Measurements from ENCODE around the gene OLFML2B. TPM values are rescaled to one million over a fixed set of nuclear protein-coding genes. Genes with fewer than 3 reads are reported as not detected.

OLFML2B gene
- 1.6 TPM for total RNA-seq

GRCh38 chr1:162023547-162024501 is at the start of gene OLFML2B:
TSS of gene OLFML2B (minus strand) at chr1:162023869. CDS start at chr1:162023430, 439 bp downstream.

GRCh38 chr1:162069334-162070093 is 45.8 kb upstream of the OLFML2B start, which contains the start of gene NOS1AP:
TSS of gene NOS1AP (plus strand) at chr1:162069691. CDS start at chr1:162070178, 487 bp downstream.

Other genes starting within 250 kb of the OLFML2B start
- 16.6 TPM for gene NOS1AP, start 45.8 kb upstream of the OLFML2B start, total RNA-seq